DND-41 (cell line): ENCODE results near the gene OXTR.

Experiments
- CTCF ChIP-seq: IDR thresholded peaks from 2 replicates; pipeline ENCODE4 v1.5.1; 2012; ENCODE audit warnings: borderline replicate concordance, low read length, moderate library complexity, mild to moderate bottlenecking; ENCODE audit not compliant: poor library complexity, severe bottlenecking; ENCODE audit errors: extremely low read depth
- EZH2 ChIP-seq: IDR thresholded peaks from 3 replicates; pipeline ENCODE4 v1.6.1; 2012; ENCODE audit warnings: borderline replicate concordance, low read depth, mild to moderate bottlenecking, moderate library complexity, low read length, inconsistent platforms; ENCODE audit not compliant: severe bottlenecking

- no peak for TF ChIP-seq CTCF
- no peak for TF ChIP-seq EZH2
Observed at GRCh38 chr3:8776406-8776805, 7.0 kb upstream of the OXTR start.
